Testis (tissue), 2 donors: ENCODE data around the gene HOXA10.

Experiments used
- POLR2A ChIP-seq: fragments of 450-650 bp; IDR thresholded peaks from one replicate; pipeline ENCODE4 v1.6.1; 2017; ENCODE audit warnings: antibody characterized with exemption, mild to moderate bottlenecking, moderate library complexity
- TF ChIP-seq, protein P1 (sequence below), 3 experiments: fragments of 450-650 bp in 2 of 3; fragments of 200-600 bp in 1 of 3; sonication (generic) in 1 of 3; IDR thresholded peaks; one replicate each; pipeline ENCODE4 v1.5.1; 2016 to 2019; ENCODE audit warnings: antibody characterized with exemption in 3 of 3, mild to moderate bottlenecking in 2 of 3, moderate library complexity in 1 of 3

DNA sequence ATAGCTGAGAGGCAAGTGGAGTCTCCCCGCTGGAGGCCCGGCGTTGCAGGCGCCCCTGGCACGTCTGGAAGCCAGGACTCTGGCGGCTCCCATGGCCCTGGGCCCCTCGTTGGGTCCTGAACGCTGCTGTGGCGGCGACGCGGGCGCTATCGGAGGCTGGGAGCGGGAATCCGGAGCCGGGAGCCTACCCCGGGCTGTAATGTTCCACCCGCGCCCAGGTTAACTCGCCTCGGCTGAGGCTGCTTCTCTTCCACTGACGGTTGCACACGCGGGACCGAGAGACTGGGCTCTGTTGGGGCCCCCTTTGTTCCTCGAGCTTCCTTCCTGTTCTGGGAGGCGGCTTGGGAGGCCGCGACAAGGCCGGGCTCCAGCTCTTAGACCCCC lies 29.3 kb downstream of the HOXA10 start:
- no peak for TF ChIP-seq POLR2A
- TF ChIP-seq, protein P1, sequence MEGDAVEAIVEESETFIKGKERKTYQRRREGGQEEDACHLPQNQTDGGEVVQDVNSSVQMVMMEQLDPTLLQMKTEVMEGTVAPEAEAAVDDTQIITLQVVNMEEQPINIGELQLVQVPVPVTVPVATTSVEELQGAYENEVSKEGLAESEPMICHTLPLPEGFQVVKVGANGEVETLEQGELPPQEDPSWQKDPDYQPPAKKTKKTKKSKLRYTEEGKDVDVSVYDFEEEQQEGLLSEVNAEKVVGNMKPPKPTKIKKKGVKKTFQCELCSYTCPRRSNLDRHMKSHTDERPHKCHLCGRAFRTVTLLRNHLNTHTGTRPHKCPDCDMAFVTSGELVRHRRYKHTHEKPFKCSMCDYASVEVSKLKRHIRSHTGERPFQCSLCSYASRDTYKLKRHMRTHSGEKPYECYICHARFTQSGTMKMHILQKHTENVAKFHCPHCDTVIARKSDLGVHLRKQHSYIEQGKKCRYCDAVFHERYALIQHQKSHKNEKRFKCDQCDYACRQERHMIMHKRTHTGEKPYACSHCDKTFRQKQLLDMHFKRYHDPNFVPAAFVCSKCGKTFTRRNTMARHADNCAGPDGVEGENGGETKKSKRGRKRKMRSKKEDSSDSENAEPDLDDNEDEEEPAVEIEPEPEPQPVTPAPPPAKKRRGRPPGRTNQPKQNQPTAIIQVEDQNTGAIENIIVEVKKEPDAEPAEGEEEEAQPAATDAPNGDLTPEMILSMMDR (IDR thresholded peaks at IDR 0.05), result no peak
